Activated naive CD4-positive, alpha-beta T cell treated with anti-CD3 and anti-CD28 coated beads for 36 hours (primary cell): ENCODE data around the gene CDKN1B. TPM values are rescaled to one million over a fixed set of nuclear protein-coding genes. Genes with fewer than 3 reads are reported as not detected.

ENCODE experiments used
- CTCF ChIA-PET: fragments of 350-600 bp; sonication (Branson Sonifier 250); formaldehyde crosslinking; loops from one replicate; lab custom pipeline; 2021; ENCODE audit warnings: antibody characterized with exemption; lab: Charles Lee
- DNase-seq: peaks from one replicate; pipeline ENCODE4 v3.0.0-alpha.2; 2020
- H3K27ac Mint-ChIP-seq: one replicate; pipeline ENCODE4 v1.8.0; 2021; ENCODE audit warnings: mild to moderate bottlenecking, mixed read lengths
- H3K27me3 Mint-ChIP-seq: one replicate; pipeline ENCODE4 v1.8.0; 2021; ENCODE audit warnings: low read depth, mixed read lengths
- H3K36me3 Mint-ChIP-seq: one replicate; pipeline ENCODE4 v1.8.0; 2021; ENCODE audit warnings: low read depth, mixed read lengths
- H3K4me1 Mint-ChIP-seq: one replicate; pipeline ENCODE4 v1.8.0; 2021; ENCODE audit warnings: low read depth, mixed read lengths
- H3K4me3 Mint-ChIP-seq: one replicate; pipeline ENCODE4 v1.8.0; 2021; ENCODE audit warnings: mild to moderate bottlenecking, moderate library complexity, mixed read lengths
- H3K9me3 Mint-ChIP-seq: one replicate; pipeline ENCODE4 v1.8.0; 2021; ENCODE audit warnings: mixed read lengths
- intact Hi-C: fragments of 100-400 bp; cut with micrococcal nuclease; formaldehyde crosslinking; loops from one replicate; pipeline ENCODE4 v1.15.1; 2023
- total RNA-seq, 2 experiments: library from RNA; stranded (reverse); gene quantifications; one replicate each; pipeline ENCODE4 v1.2.3, GENCODE V29; 2021

CDKN1B gene
- total RNA-seq, 2 experiments from 2014 or later = 35.9 to 39.1 TPM

- intact Hi-C loops = loop anchor here (5.0 kb wide), 2 partner anchors 953 to 1667 kb away; no protein-coding TSS in a partner anchor
- peaks cover 35% of the 10 kb centered on the region for H3K4me1 Mint-ChIP-seq
- CTCF ChIA-PET = no interaction called here
- no peak for DNase-seq
- peak overlapping the region; percentile 98 for H3K27ac Mint-ChIP-seq
- no peaks in the 10 kb centered on the region for H3K27me3 Mint-ChIP-seq
- H3K9me3 Mint-ChIP-seq = no peaks in the 10 kb centered on the region
- peaks cover 52% of the 10 kb centered on the region for H3K36me3 Mint-ChIP-seq
- H3K4me3 Mint-ChIP-seq = peak overlapping the region; percentile 98
Measured at GRCh38 chr12:12720052-12720451, 2.9 kb downstream of the CDKN1B start.

- CTCF ChIA-PET = no interaction called here
- peaks cover 33% of the 10 kb centered on the region for H3K4me1 Mint-ChIP-seq
- no peak for DNase-seq
- H3K4me3 Mint-ChIP-seq = peak overlapping the region; percentile 98
- intact Hi-C loops = loop anchor here (5.0 kb wide), 2 partner anchors 953 to 1667 kb away; no protein-coding TSS in a partner anchor
- H3K9me3 Mint-ChIP-seq = no peaks in the 10 kb centered on the region
- no peaks in the 10 kb centered on the region for H3K27me3 Mint-ChIP-seq
- peaks cover 52% of the 10 kb centered on the region for H3K36me3 Mint-ChIP-seq
- peak overlapping the region; percentile 98 for H3K27ac Mint-ChIP-seq
Measured at GRCh38 chr12:12720672-12721161, 3.5 kb downstream of the CDKN1B start.

GRCh38 chr12:12721176-12721751 lies 4.1 kb downstream of the CDKN1B start:
- peak overlapping the region; percentile 98 for H3K4me3 Mint-ChIP-seq
- H3K36me3 Mint-ChIP-seq = peaks cover 56% of the 10 kb centered on the region
- H3K27ac Mint-ChIP-seq = peak overlapping the region; percentile 98
- H3K9me3 Mint-ChIP-seq = no peaks in the 10 kb centered on the region
- H3K4me1 Mint-ChIP-seq = peaks cover 31% of the 10 kb centered on the region
- intact Hi-C loops = loop anchor here (5.0 kb wide), 2 partner anchors 954 to 1666 kb away; no protein-coding TSS in a partner anchor
- H3K27me3 Mint-ChIP-seq = no peaks in the 10 kb centered on the region
- no peak for DNase-seq
- CTCF ChIA-PET = interaction anchor here (1.2 kb wide), 2 partner anchors 351 to 364 kb away, joined by 3 read pairs; no protein-coding TSS in a partner anchor

GRCh38 chr12:12721814-12722434 lies 4.8 kb downstream of the CDKN1B start:
- intact Hi-C loops = loop anchor here (1.0 to 5.0 kb wide), 3 partner anchors 712 to 1665 kb away; no protein-coding TSS in a partner anchor
- no peak for DNase-seq
- H3K27me3 Mint-ChIP-seq = no peaks in the 10 kb centered on the region
- no peaks in the 10 kb centered on the region for H3K9me3 Mint-ChIP-seq
- H3K4me1 Mint-ChIP-seq = peaks cover 35% of the 10 kb centered on the region
- CTCF ChIA-PET = interaction anchor here (1.2 to 1.9 kb wide), 3 partner anchors 15 to 364 kb away, joined by 3 to 7 read pairs (median 3); no protein-coding TSS in a partner anchor
- H3K4me3 Mint-ChIP-seq = peak overlapping the region; percentile 85
- peaks cover 62% of the 10 kb centered on the region for H3K36me3 Mint-ChIP-seq
- peak overlapping the region; percentile 98 for H3K27ac Mint-ChIP-seq

- H3K9me3 Mint-ChIP-seq = no peaks in the 10 kb centered on the region
- CTCF ChIA-PET = interaction anchor here (1.2 to 1.9 kb wide), 5 partner anchors 8 to 365 kb away, joined by 3 to 7 read pairs (median 3); no protein-coding TSS in a partner anchor
- H3K27ac Mint-ChIP-seq = peak overlapping the region; percentile 98
- peaks cover 60% of the 10 kb centered on the region for H3K36me3 Mint-ChIP-seq
- peaks cover 38% of the 10 kb centered on the region for H3K4me1 Mint-ChIP-seq
- intact Hi-C loops = loop anchor here (1.0 to 5.0 kb wide), 3 partner anchors 712 to 1665 kb away; no protein-coding TSS in a partner anchor
- H3K27me3 Mint-ChIP-seq = no peaks in the 10 kb centered on the region
- peak overlapping the region; percentile 85 for H3K4me3 Mint-ChIP-seq
- no peak for DNase-seq
Measured at GRCh38 chr12:12722435-12723148, 5.4 kb downstream of the CDKN1B start.

GRCh38 chr12:12723149-12723680 lies 6.0 kb downstream of the CDKN1B start:
- CTCF ChIA-PET = interaction anchor here (0.8 to 1.9 kb wide), 4 partner anchors 9 to 373 kb away, joined by 3 to 7 read pairs (median 4); partner anchors contain the start of gene MANSC1
- no peaks in the 10 kb centered on the region for H3K27me3 Mint-ChIP-seq
- H3K4me1 Mint-ChIP-seq = peaks cover 43% of the 10 kb centered on the region
- peaks cover 57% of the 10 kb centered on the region for H3K36me3 Mint-ChIP-seq
- peak overlapping the region; percentile 98 for H3K27ac Mint-ChIP-seq
- peak overlapping the region; percentile 85 for H3K4me3 Mint-ChIP-seq
- intact Hi-C loops = loop anchor here (5.0 kb wide), 2 partner anchors 956 to 1664 kb away; no protein-coding TSS in a partner anchor
- H3K9me3 Mint-ChIP-seq = no peaks in the 10 kb centered on the region
- DNase-seq = no peak

GRCh38 chr12:12723681-12724420 lies 6.7 kb downstream of the CDKN1B start:
- CTCF ChIA-PET = interaction anchor here (0.6 to 1.9 kb wide), 7 partner anchors 9 to 374 kb away, joined by 3 to 7 read pairs (median 3); partner anchors contain the start of gene MANSC1
- DNase-seq = peak; percentile 30
- Mint-ChIP-seq H3K4me3 (peak overlapping the region; percentile 85), H3K4me1 (peaks cover 50% of the 10 kb centered on the region), H3K27me3 (no peaks in the 10 kb centered on the region), H3K9me3 (no peaks in the 10 kb centered on the region), H3K36me3 (peaks cover 56% of the 10 kb centered on the region), H3K27ac (peak overlapping the region; percentile 98)
- intact Hi-C loops = loop anchor here (2.0 to 5.0 kb wide), 7 partner anchors 63 to 1663 kb away; partner anchors contain the start of genes EMP1, ETV6 and HEBP1

- CTCF ChIA-PET = interaction anchor here (0.6 to 1.9 kb wide), 6 partner anchors 10 to 347 kb away, joined by 3 to 9 read pairs (median 4); no protein-coding TSS in a partner anchor
- no peaks in the 10 kb centered on the region for H3K9me3 Mint-ChIP-seq
- peak overlapping the region; percentile 85 for H3K4me3 Mint-ChIP-seq
- peak overlapping the region; percentile 98 for H3K27ac Mint-ChIP-seq
- no peaks in the 10 kb centered on the region for H3K27me3 Mint-ChIP-seq
- H3K4me1 Mint-ChIP-seq = peaks cover 50% of the 10 kb centered on the region
- H3K36me3 Mint-ChIP-seq = peaks cover 49% of the 10 kb centered on the region
- DNase-seq = peak; percentile 30
- intact Hi-C loops = loop anchor here (1.0 to 5.0 kb wide), 15 partner anchors 7 to 1663 kb away; partner anchors contain the start of genes BORCS5, CDKN1B, DDX47 and EMP1
Measured at GRCh38 chr12:12724421-12725085, 7.4 kb downstream of the CDKN1B start.

- DNase-seq = peak; percentile 98
- Mint-ChIP-seq H3K4me1 (peaks cover 50% of the 10 kb centered on the region), H3K4me3 (peak overlapping the region; percentile 85), H3K9me3 (no peaks in the 10 kb centered on the region), H3K27ac (peak overlapping the region; percentile 98), H3K27me3 (no peaks in the 10 kb centered on the region), H3K36me3 (peaks cover 44% of the 10 kb centered on the region)
- intact Hi-C loops = loop anchor here (1.0 to 2.0 kb wide), 13 partner anchors 8 to 1077 kb away; partner anchors contain the start of genes BORCS5, CDKN1B, DDX47 and EMP1
- CTCF ChIA-PET = interaction anchor here (0.6 to 1.3 kb wide), 2 partner anchors 12 to 726 kb away, joined by 3 to 9 read pairs; no protein-coding TSS in a partner anchor
Measured at GRCh38 chr12:12725086-12725955, 8.2 kb downstream of the CDKN1B start.
